GM19328 (cell line): ENCODE results near the gene UNC5A.

Experiments used
- ATAC-seq: cut with Tn5 transposase; IDR thresholded peaks from one replicate; pipeline ENCODE4 v1.9.1; 2021; ENCODE audit warnings: mild to moderate bottlenecking, moderate library complexity; ENCODE audit not compliant: unreplicated experiment

UNC5A gene

DNA sequence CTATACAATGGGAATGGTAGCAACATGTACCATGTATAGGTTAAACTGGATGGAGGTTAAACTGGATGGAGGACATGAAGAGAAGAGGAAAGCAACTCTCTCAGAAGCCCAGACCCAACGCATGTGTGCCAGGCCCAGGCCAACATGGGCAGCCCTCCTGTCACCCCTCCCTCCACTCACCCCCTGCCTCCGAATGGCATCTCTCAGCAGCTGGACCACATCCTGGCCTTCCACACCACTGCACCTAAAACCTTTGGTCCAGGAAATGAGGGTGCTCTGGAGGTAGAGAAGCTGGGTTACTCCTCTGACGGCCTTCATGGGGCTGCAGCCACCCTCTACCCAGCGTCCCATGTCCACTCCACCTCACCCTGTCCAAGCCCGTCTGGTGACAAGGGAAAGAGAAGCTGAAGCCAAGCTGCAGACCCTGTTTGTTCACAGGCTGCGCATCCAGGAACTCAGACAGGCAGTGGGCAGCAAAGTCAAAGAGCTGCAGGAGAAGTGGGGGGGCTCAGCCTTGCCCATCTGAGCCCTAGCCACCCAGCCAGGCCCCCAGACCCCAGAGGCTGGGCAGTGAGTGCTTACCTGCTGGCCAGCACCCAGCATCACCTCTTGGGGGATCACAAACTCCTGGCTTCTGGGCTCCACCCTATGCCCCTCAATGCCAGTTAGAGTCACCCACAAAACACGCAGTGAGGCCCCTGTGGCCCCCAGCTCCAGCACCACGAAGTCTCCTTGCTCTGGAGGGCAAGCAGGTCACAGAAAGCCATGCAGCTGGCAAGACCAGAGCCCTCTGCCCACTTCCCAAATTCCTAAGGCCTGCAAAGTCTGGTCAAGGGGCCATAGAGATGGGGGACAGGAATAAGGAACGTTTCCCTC is 80.3 kb downstream of the UNC5A start:
- ATAC-seq, result no peak

DNA sequence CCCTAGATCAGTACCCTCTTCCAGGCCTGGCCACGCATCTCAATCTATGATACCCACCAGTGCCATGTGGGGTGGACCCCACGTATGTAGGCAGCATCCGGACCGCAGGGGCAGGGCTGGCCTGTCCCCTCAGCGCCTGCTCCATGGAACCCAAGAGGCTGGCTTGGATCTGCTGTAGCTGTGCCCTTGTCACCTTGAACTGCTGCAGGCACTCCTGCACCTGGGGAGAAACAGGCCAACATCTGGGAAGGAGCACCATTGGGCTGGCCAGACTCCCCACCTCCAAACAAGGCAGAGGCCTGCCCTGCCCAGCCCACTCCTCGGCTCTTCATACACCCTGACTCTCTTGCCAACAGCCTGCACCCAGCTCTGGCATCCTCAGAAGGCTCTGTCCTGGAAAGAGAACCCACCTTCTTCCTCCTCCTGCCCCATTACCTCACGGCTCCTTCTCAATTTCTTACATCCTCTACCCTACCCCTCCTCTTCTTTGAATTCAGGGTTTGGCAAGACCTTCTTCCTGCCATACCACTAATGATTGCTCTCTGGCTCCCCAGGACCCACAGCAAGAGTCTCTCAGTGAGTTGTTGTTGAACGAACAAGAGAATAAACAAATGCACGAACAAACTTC is 81.1 kb downstream of the UNC5A start:
- ATAC-seq, result no peak

DNA sequence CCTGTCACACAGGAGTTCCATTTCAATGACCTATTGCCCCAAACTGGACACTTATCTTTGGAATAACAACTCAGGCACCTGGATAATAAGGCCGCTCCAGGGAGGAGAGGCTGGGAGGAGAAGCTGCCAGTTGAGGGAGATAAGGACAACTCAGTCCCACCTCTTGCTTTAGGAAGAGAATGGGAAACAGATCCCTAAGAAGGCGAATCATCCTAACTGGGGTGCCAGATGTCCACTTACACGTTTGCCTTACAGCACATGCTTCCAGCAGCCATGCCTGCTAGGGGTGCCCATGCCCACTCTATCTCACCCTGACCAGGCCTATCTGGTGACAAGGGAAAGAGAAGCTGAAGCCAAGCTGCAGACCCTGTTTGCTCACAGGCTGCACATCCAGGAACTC is 82.3 kb downstream of the UNC5A start:
- ATAC-seq, result no peak

DNA sequence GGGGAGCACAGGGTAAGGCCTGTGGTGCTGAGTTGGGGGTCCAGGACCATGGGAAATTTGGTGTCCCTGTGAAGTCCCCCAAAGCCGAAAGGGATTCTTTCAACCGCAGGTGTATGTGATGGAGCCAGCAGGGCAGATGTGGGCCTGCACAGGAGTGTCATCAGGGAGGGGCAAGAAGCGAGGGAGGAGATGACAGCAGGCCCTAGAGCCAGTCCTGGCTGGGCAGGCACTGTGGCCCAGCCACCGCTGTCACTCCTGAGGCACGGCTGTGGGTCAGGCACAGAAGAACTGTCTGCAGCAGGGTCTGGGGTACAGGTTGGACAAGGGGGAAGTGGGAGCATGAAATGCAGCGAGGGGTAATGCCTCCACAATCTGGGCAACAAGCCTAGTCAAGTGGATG is 83.9 kb downstream of the UNC5A start:
- no peak for ATAC-seq

DNA sequence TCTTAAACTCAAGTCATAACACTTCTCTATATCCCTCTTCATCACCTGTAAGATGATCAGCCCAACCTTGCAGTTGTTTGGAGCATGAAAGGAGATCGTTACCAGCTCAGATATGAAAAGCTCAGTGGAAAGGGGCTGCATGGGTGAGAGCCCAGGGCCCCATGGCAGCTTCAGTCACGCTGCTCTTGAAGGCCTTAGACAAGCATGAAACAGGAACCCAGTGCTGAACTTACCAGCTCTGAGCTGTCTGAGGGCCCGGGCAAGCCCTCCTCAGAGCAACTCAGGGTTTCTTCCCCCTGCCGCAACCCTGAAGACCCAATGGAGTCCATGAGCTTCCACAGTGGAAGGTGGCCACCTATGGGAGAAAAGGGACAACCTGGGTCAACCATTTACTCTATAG is 85.5 kb downstream of the UNC5A start:
- ATAC-seq, result no peak

DNA sequence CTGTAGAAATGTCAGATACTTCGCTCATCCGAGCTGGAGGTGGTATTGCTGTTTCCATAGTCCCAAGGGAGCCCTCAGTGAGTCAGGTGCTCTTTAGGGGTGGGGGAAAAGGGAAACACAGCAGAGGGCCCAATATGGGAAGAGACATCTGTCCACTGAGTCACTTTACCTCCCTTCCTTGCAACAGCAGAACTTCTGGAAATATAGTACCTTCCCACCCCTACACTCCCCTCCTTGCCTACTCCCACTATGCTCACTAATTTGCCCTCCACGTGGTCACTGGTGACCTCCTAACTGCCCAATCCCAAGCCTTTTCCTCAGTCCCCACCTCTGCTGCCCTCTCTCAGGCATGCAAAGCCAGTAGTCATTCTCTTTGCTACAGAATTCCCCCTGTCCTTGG is 86.9 kb downstream of the UNC5A start:
- ATAC-seq, result no peak

GRCh38 chr5:176899296-176899891 is 89.0 kb downstream of the UNC5A start, which contains the start of gene HK3:
Gene HK3 (minus strand): TSS chr5:176899346. CDS start chr5:176896159, 3,187 bp downstream.
- no peak for ATAC-seq

- no peak for ATAC-seq
Observed at GRCh38 chr5:176899946-176900779, 89.8 kb downstream of the UNC5A start.

DNA sequence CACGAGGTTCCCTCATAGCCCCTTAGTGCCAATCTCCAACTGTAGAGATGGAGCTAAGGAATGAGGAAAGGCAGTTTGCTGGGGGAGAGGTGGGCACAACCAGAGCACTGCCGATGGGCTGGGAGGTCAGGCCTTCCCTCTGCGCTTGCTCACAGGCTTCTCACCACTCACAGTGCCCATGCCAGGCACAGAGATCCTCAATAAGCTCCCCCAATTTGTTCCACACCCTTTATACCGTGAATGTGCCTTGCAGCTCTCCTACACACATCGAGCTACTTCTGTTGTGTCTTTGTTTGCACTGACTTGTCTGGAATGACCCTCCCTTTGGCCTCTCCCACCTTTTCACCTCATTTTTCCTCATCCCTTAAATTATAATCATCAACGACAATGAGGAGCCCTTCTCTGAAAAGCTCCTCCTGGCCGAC is 90.4 kb downstream of the UNC5A start:
- ATAC-seq, result no peak

DNA sequence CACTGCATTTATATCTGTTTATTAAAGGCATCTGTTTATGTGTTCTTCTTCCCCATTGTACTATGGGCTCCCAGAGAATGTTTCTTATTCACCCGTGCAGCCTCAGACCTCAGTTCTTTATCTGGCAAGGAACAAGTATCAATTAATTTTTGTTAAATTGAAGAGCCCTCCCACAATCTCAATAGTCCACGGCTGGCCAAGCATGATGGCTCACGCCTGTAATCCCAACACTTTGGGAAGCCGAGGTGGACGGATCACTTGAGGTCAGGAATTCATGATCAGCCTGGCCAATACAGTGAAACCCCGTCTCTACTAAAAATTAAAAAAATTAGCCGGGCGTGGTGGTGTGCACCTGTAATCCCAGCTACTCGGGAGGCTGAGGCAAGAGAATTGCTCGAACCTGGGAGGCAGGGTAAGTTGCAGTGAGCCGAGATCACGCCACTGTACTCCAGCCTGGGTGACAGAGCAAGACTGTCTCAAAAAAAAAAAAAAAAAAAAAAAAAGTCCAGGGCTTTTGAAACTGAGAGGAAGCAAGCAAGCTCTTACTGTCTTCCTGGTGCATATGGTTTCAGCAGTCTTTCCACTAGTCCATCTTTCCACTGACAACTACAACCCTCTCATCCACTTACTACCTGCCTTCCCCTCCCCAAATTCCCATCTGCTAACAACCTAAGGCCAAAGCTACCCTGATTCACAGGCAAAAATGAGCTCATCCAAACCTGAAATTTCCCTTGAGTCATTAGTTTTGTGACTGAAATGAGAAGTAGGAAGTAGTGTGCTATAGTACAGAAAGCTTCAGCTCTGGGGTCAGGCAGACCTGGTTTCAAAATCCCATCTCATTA is 91.1 kb downstream of the UNC5A start:
- ATAC-seq, result no peak

- ATAC-seq, result no peak
Observed at GRCh38 chr5:176902102-176902814, 91.9 kb downstream of the UNC5A start.

GRCh38 chr5:176902911-176903664 is 92.7 kb downstream of the UNC5A start:
- no peak for ATAC-seq

- ATAC-seq, result no peak
Observed at GRCh38 chr5:176904276-176904675, 93.9 kb downstream of the UNC5A start.

DNA sequence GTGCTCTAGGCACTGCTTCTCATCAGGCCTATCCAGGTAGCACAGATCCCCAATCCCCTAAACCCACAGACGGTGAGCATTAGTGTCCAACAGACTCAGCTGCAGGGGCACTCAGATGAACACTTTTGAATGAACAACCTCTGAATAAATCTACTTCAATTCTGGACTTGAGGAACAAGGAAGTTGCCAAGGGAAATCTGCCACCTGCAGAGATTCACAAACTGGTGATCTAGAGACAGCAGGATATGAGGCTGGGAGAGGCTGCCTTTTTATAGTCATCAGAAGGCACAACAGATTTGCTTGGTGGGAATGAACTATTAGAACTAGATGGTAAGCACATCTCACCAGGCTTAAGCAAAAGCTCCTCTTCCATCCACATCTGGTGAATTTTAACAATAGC is 95.8 kb downstream of the UNC5A start:
- ATAC-seq, result no peak

DNA sequence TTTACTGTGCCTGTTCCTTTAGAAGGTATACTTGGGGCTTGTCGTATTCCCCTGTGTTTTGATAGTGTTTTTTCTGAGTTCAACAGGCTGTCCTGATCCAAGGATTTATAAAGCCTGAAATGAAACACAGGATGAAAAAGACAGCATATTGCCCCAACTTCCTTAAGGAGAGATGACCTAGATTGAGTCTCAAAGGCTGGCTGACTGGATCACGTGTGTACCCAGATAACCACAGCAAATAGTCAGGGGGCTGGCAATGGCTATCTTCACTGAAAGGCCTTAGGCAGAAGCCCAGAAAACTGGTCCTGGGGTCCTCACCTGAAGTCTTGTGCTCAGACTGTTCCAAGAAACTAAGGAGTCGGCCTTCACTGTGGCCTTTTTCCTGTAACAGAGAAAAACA is 96.4 kb downstream of the UNC5A start:
- no peak for ATAC-seq

GRCh38 chr5:176908675-176909368 is 98.5 kb downstream of the UNC5A start:
- no peak for ATAC-seq

DNA sequence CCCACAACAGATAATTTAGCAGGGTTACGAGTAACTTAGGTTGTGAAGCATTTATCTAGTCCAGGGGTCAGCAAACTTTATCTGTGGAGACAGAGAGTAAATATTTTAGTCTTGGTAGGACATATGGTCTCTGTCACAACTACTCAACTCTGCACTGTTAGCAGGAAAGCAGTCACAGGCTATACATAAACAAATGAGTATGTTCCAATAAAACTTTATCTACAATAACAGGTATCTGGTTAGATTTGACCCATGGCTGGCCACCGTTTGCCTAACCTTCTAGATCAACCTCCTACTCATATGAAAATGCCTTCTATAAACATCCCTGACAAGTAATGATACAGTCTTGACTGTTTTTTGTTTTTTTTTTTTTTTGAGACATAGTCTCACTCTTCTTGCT is 101.8 kb downstream of the UNC5A start:
- ATAC-seq, result no peak

DNA sequence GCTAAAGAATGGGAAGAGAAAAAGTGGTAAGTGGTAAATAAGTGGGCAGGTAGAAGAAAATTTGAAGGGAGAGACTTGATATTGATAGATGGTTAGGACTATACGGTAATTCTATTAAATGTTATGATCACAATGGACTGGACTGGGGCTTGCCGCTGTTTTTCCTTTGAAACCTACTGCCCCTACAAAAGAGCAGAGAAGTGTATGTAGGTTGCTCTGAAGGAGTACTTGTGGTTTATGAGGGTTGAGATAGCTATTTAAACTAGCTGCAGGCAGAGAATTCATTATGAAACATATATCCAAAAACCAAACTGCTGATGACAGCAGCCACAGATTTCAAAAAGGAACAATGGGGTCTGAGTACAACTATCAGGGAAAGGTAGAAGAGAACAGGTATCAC is 105.5 kb downstream of the UNC5A start:
- no peak for ATAC-seq
